Measurements from ENCODE around the gene RTL3.
"Not testable (repeated sequence)": the region's sequence is repeated elsewhere in the genome, so short reads cannot be mapped to it uniquely, and the experiment has no call there.

RTL3 gene

DNA sequence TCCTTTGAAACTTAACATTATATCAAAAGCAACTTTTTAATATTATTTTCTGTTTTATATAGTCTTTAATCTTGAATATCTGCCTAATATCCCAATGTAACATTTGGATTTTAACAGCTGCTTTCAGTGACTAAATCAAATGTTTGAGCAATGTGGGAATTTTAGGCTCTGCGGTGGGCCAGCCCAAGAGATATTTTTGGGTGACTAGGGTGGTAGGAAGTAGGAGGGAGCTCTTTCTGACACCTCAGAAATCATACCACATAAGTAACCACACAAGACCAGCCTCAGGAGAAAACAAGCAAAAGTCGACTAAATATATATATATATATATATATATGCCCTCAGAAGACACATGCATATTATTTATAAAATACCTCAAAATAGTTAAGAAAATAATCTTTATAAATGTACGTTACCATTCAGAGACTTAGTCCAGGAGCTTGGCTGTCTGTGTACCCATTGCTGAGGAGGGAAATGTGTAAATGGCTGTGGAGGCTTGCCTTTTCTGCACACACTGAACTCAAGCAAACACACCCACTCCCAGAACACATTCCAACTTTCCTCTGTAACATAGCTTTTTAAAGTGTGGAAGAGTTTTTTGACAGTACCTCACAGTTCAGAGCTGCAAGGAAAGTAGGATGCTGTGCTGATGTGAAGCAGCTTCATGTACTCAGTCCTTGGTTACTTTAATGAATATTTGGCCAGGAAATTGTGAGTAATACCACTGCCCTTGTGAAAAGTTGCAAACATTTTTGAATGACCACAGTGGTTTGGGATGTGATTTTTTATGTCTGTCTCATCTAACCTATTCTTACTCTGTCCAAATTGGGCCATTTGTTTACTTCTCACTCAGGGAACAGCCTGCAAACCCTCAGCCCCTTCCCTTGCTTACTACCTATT, at the start of gene RTL3:
Gene RTL3 (minus strand): TSS at position 484 of the 900 bp plus-strand sequence. CDS start 908 bp downstream, outside the sequence.
- DNase-seq (ENCODE audit: low read depth) = no peak

- DNase-seq (ENCODE audit: low read depth) = no peak
Measured at GRCh38 chrX:78708816-78709215, 49.7 kb upstream of the RTL3 start.

- DNase-seq (ENCODE audit: low read depth) = no peak
Measured at GRCh38 chrX:78708262-78708661, 49.1 kb upstream of the RTL3 start.

DNA sequence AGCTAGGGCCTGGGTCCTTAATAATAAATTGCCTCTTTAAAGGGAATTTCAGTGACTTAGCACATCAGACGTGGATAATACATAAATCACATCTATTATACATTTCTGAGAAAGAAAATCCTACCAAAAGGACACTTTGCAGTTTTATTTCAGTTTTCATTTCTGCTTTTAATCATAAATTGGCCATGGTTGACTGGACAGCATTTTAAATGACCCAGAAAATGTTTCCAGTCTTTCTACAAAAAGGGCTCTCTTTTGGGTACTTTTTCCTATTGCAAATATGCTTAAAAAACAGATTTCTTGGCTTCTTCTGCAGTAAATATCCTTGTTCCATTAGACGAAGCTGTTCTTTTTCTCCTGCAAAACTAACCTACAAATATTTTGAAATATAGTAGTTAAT, 46.9 kb upstream of the RTL3 start:
- DNase-seq (ENCODE audit: low read depth) = no peak

- DNase-seq (ENCODE audit: low read depth) = no peak
Measured at GRCh38 chrX:78693536-78693935, 34.4 kb upstream of the RTL3 start.

DNA sequence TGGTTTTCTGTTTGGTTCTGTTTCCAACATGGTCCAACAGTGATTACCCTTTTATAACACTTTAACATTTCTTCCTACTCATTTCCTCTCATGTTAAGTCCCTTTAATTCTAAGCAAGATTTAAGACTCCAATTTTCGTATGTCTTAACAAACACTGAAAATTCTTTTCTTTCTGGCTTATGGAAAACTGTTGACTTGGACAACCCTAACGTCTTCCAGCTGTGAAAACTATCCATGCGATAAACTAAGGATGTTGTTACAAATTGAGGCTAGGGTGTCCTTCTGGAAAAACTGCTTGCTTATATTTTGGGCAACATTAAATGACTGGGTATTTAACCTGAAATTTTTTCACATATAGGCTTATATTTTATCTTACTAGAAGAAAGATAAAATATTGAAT, 33.9 kb upstream of the RTL3 start:
- DNase-seq (ENCODE audit: low read depth) = no peak

DNA sequence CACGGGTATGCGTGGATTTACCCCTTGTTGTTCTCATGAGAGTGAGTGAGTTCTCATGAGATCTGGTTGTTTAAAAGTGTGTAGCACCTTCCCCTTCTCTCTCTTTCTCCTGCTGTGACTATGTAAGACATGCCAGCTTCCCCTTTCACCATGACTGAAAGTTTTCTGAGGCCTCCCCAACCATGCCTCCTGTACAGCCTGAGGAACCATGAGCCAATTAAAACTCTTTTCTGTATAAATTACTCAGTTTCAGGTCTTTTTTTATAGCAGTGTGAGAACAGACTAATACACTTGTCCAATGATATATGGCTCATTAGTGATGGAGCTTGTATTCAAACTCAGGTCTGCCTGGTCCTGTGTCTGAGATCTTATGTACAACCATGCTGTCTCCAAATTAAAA, 28.5 kb upstream of the RTL3 start:
- DNase-seq (ENCODE audit: low read depth) = no peak

DNA sequence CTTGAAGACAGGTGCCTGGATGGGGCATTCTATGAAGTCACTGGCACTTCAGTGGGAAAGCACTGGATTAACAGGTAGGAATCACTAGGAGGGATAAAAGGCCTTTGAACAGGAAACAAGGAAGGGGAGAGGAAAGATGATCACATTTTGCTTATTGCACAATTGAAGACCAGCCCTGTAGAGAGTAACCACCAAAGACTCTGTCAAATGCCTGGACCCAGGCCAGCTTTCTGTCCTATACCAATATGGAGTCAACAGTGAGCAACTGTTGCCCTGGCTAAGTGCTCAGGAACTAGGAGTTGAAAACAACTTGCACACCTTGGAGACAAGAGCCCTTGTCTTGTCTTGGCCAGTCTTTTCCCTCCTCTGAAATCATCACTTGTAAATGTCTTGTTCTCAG, 14.1 kb upstream of the RTL3 start:
- no peak for DNase-seq (ENCODE audit: low read depth)

- DNase-seq (ENCODE audit: low read depth) = no peak
Measured at GRCh38 chrX:78665342-78665741, 6.2 kb upstream of the RTL3 start.

DNA sequence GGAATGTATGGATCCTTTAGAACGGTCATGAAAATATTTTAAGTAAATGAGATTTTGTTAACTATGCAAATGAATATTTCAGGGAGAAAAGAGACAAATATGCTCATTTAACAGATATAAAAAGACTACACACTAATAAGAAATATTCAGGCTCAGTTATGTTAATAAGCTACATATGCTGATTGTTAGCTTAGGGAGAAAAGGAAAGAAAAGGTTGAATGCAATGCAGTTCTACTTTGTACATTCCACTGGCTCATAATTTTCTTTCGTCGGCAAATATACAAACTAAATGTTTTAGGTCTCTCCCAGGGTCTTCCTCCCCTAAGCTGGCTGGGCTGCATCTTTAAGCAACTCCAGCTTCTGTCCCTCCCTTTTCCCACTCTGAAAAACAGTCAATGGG, 2.7 kb upstream of the RTL3 start:
- no peak for DNase-seq (ENCODE audit: low read depth)

DNA sequence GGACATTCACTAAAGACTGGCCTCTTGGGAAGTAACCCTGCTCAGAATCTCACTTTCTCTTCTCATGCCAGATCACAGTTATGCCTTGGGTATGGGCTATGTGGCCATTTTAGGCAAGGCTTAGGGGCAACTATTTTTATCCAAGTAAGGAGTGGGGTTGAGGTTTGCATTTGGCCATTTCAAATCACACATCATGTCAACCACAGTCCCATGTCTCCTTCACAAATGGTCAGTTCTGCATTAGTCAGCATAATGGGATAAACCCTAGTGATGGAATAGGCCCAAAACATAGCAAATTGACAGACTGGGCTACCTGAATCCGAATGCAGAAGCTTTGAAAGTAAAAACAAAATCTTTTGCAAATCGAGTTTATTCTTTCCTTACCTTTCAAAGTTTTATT, 827 bp upstream of the RTL3 start:
- no peak for DNase-seq (ENCODE audit: low read depth)

- DNase-seq (ENCODE audit: low read depth) = no peak
Measured at GRCh38 chrX:78658414-78658813, 714 bp downstream of the RTL3 start.

DNA sequence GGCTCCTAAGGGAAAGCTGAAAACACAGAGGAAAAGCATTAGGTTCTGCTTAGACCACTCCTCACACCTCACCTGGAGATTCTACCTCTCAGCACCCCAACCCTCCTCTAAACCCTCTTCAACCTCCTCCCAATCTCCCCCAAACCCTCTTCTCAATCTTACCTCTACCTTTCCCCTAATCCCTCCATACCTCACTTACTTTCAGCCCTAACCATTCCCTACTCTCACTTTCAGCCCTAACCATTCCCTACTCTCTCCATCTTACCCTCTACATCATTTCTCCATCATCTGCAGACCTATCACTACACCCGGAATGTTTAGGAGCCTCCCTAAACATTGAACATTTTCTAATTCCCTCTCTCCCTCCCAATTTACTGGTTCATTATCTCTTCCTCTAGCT, 3.5 kb downstream of the RTL3 start:
- no peak for DNase-seq (ENCODE audit: low read depth)

DNA sequence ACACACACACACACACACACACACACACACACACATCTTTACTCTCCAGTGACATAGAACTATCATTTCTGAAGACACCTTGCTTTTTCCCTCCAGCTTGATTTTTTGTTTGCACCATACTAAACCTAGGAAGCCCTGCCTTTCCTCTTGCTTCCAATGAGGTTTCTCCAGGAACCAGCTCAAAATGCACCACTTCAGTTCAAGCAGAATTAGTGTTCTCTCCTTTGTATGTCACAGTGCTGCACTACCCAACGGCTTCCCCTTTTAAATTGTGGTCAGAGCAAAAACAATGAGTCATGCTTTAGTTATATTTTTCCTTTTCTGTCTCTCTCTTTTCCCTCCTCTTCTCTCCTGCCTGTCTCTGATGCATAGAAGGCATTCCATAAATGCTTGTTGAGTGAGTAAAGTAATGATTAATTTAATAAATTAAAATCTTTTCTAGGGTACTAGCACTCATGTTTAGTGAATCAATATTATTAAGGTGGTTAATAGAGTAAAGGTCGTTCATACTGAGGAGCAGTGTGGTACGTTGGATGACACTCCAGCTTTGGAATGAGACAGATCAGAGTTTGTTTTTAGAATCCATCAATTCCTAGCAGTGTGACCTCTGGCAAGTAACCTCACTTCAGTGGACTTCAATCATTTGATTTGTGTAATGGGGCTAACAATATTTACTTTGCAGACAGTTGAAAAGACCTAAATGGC, 5.9 kb downstream of the RTL3 start:
- no peak for DNase-seq (ENCODE audit: low read depth)

- no peak for DNase-seq (ENCODE audit: low read depth)
Measured at GRCh38 chrX:78650906-78651437, 8.2 kb downstream of the RTL3 start.

- no peak for DNase-seq (ENCODE audit: low read depth)
Measured at GRCh38 chrX:78643874-78644273, 15.3 kb downstream of the RTL3 start.

GRCh38 chrX:78643096-78643495, 16.0 kb downstream of the RTL3 start:
- no peak for DNase-seq (ENCODE audit: low read depth)

DNA sequence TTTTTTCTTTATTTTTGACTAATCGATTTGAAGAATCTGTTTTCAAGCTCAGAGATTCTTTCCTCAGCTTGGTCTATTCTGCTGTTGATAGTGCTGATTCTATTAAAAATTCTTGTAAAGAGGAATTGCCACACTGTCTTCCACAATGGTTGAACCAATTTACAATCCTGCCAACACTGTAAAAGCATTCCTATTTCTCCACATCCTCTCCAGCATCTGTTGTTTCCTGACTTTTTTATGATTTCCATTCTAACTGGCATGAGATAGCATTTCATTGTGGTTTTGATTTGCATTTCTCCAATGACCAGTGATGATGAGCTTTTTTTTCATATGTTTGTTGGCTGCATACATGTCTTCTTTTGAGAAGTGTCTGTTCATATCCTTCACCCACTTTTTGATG, 23.0 kb downstream of the RTL3 start:
- DNase-seq (ENCODE audit: low read depth) = not testable (repeated sequence)

DNA sequence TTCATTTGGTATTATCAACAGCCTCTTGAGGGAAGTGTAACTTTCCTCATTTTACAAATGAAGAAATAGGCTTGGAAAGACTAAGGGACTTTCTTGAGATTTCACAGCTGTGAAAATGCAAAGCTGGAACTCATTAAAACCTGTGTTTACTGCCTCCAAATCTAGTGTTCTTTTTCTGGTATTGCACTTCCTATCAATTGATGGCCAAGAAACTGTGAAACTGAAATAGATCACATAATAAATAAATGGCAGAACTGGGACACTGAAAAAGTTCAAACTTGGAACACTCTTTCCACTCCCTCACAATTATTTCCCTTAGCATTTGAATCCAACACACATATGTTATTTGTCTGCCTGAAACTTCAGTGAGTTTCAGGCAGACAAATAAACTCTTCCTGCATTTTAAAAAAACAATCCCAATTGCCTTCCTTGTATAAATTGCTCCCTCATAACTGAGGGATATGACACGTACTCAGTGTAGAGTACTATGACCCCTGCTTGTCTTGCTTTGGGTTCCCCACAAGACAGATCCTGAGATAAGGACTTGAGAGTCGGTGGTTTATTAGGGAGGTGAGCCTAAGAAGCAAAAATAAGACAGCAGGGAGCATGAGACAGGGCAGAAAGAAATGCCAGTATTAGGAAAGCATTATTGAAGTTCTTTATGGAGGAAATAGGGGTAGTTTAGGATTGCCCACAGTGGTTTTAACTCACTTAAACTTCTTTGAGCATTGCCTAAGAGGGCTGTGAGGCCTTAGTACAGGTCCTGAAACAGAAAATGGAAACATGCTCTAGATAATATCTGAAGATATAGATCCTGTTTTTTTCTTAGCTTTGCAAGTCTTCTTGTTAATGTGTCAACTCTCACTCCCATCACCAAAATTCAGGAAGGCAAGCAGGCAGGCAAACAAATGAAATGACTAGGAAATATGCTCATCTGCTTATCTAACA, 33.9 kb downstream of the RTL3 start:
- DNase-seq (ENCODE audit: low read depth) = no peak

- no peak for DNase-seq (ENCODE audit: low read depth)
Measured at GRCh38 chrX:78624426-78624825, 34.7 kb downstream of the RTL3 start.

DNA sequence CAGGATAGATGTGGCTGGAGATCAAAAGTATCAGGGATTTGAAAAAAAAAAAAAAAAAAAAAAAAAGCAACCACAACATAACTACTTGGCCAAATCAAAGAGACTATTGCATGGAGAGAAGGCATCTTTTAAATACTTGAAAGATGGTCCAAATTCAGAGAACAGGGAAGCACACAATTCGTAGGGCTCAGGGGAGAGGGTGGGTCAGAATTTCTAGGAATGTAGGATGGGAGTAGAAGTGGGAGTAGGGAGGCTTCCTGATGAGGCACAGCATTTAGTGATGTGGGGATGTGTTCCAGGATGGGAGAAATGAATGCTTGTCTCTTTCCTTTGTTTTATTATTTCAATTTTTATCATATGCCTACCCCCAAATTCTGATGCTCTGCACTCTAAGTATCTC, 36.3 kb downstream of the RTL3 start:
- DNase-seq (ENCODE audit: low read depth) = no peak

DNA sequence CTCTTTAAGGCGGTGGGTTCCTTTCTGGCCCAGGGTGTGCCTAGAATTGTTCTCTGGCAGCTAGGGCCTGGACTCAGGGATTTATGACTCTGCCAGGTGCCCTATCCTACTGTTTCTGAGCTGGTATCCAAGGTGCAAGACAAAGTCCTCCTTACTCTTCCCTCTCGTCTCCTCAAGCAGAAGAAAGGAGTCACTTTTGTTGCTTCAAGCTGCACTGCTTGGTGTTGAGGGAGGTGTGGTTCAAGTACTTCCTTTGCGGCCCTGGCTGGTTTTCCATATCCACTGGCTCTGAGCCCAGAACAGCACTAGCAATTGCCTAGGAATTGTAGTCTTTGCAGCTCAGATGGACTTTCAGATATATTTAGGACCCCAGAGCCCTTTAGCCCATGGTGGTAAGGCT, 39.3 kb downstream of the RTL3 start:
- no peak for DNase-seq (ENCODE audit: low read depth)
